Testis (tissue), 2 donors: Measurements from ENCODE around the gene FBLN2.

Experiments
- CTCF ChIP-seq, 3 experiments: fragments of 450-650 bp in 2 of 3; fragments of 200-600 bp in 1 of 3; sonication (generic) in 1 of 3; IDR thresholded peaks; one replicate each; pipeline ENCODE4 v1.5.1; 2016 to 2019; ENCODE audit warnings: antibody characterized with exemption in 3 of 3, mild to moderate bottlenecking in 2 of 3, moderate library complexity in 1 of 3
- POLR2A ChIP-seq: fragments of 450-650 bp; IDR thresholded peaks from one replicate; pipeline ENCODE4 v1.6.1; 2017; ENCODE audit warnings: antibody characterized with exemption, mild to moderate bottlenecking, moderate library complexity

- TF ChIP-seq CTCF (IDR thresholded peaks at IDR 0.05) (no peak), POLR2A (no peak)
These were observed 138.6 kb downstream of the FBLN2 start for GRCh38 chr3:13687517-13687943.
